Parathyroid adenoma (tissue), 2 donors: Measurements from ENCODE around the gene MAD1L1.

Source experiments
- H2AFZ ChIP-seq: fragments of 300-600 bp; sonication (generic); one replicate; pipeline ENCODE4 v1.7.0; 2017; ENCODE audit warnings: antibody characterized with exemption, mild to moderate bottlenecking
- H3K27ac ChIP-seq: fragments of 300-600 bp; sonication (generic); one replicate; pipeline ENCODE4 v1.7.0; 2017
- H3K27me3 ChIP-seq: fragments of 300-600 bp; sonication (generic); one replicate; pipeline ENCODE4 v1.7.0; 2017; ENCODE audit warnings: low read length; ENCODE audit not compliant: control insufficient read depth, insufficient read depth
- H3K36me3 ChIP-seq: fragments of 300-600 bp; sonication (generic); one replicate; pipeline ENCODE4 v1.7.0; 2017; ENCODE audit warnings: low read length; ENCODE audit not compliant: control insufficient read depth, insufficient read depth
- H3K4me1 ChIP-seq: fragments of 300-600 bp; sonication (generic); one replicate; pipeline ENCODE4 v1.7.0; 2017; ENCODE audit warnings: control low read depth
- H3K4me2 ChIP-seq: fragments of 300-600 bp; sonication (generic); one replicate; pipeline ENCODE4 v1.7.0; 2017; ENCODE audit warnings: low read length
- H3K4me3 ChIP-seq: fragments of 300-600 bp; sonication (generic); one replicate; pipeline ENCODE4 v1.7.0; 2017; ENCODE audit warnings: low read depth, low read length
- H3K79me2 ChIP-seq: fragments of 300-600 bp; sonication (generic); one replicate; pipeline ENCODE4 v1.7.0; 2017; ENCODE audit warnings: control low read depth
- H3K9ac ChIP-seq: fragments of 300-600 bp; sonication (generic); one replicate; pipeline ENCODE4 v1.7.0; 2017; ENCODE audit warnings: mild to moderate bottlenecking
- H3K9me3 ChIP-seq: fragments of 300-600 bp; sonication (generic); one replicate; pipeline ENCODE4 v1.7.0; 2017; ENCODE audit warnings: low read length; ENCODE audit not compliant: control insufficient read depth
- CTCF ChIP-seq: fragments of 300-600 bp; sonication (generic); IDR thresholded peaks from one replicate; pipeline ENCODE4 v1.7.0; 2017; ENCODE audit warnings: antibody characterized with exemption, mild to moderate bottlenecking
- donor health status: primary hyperparathyroidism.

The MAD1L1 gene

GRCh38 chr7:2012981-2013380 lies 219.8 kb downstream of the MAD1L1 start:
- H3K4me2 ChIP-seq: no peak overlapping the region
- H3K27me3 ChIP-seq: no peaks in the 10 kb centered on the region
- TF ChIP-seq CTCF: no peak
- no peaks in the 10 kb centered on the region for H3K36me3 ChIP-seq
- no peak overlapping the region for H3K27ac ChIP-seq
- H3K9ac ChIP-seq: no peak overlapping the region
- no peak overlapping the region for H3K4me3 ChIP-seq
- H2AFZ ChIP-seq: no peak overlapping the region
- no peaks in the 10 kb centered on the region for H3K4me1 ChIP-seq
- H3K9me3 ChIP-seq: no peaks in the 10 kb centered on the region
- H3K79me2 ChIP-seq: no peaks in the 10 kb centered on the region

GRCh38 chr7:2012044-2012900 lies 220.5 kb downstream of the MAD1L1 start:
- Histone ChIP-seq H3K27ac (no peak overlapping the region), H2AFZ (no peak overlapping the region), H3K9ac (no peak overlapping the region), H3K4me1 (no peaks in the 10 kb centered on the region), H3K79me2 (no peaks in the 10 kb centered on the region), H3K36me3 (no peaks in the 10 kb centered on the region), H3K27me3 (no peaks in the 10 kb centered on the region), H3K9me3 (no peaks in the 10 kb centered on the region), H3K4me2 (no peak overlapping the region), H3K4me3 (no peak overlapping the region)
- no peak for TF ChIP-seq CTCF

GRCh38 chr7:2011266-2012043 lies 221.3 kb downstream of the MAD1L1 start:
- H3K9ac ChIP-seq: no peak overlapping the region
- H3K27ac ChIP-seq: no peak overlapping the region
- H3K36me3 ChIP-seq: no peaks in the 10 kb centered on the region
- no peaks in the 10 kb centered on the region for H3K4me1 ChIP-seq
- no peak overlapping the region for H3K4me3 ChIP-seq
- H3K79me2 ChIP-seq: no peaks in the 10 kb centered on the region
- no peak overlapping the region for H2AFZ ChIP-seq
- no peak overlapping the region for H3K4me2 ChIP-seq
- H3K27me3 ChIP-seq: no peaks in the 10 kb centered on the region
- no peak for TF ChIP-seq CTCF
- no peaks in the 10 kb centered on the region for H3K9me3 ChIP-seq

GRCh38 chr7:2010551-2011265 lies 222.0 kb downstream of the MAD1L1 start:
- TF ChIP-seq CTCF: no peak
- Histone ChIP-seq H3K27ac (no peak overlapping the region), H3K79me2 (no peaks in the 10 kb centered on the region), H2AFZ (no peak overlapping the region), H3K27me3 (no peaks in the 10 kb centered on the region), H3K36me3 (no peaks in the 10 kb centered on the region), H3K9me3 (no peaks in the 10 kb centered on the region), H3K4me3 (no peak overlapping the region), H3K4me2 (no peak overlapping the region), H3K4me1 (no peaks in the 10 kb centered on the region), H3K9ac (no peak overlapping the region)
